HFF-Myc (cell line): ENCODE results near the gene ATP10A.

ENCODE experiments used
- DNase-seq: peaks from one replicate; pipeline ENCODE4 v3.0.0-alpha.2; 2011; ENCODE audit warnings: low read depth; ENCODE audit errors: extremely low read depth
- H3K4me3 ChIP-seq: replicated peaks from 2 replicates; pipeline ENCODE4 v1.5.1; 2011; ENCODE audit warnings: low read depth, mild to moderate bottlenecking, control low read depth, low read length
- TF ChIP-seq, protein P1 (sequence below): IDR thresholded peaks from 2 replicates; pipeline ENCODE4 v1.5.1; 2012; ENCODE audit warnings: mild to moderate bottlenecking, low read depth, low read length, control low read depth; ENCODE audit errors: missing control alignments

Gene ATP10A

DNA sequence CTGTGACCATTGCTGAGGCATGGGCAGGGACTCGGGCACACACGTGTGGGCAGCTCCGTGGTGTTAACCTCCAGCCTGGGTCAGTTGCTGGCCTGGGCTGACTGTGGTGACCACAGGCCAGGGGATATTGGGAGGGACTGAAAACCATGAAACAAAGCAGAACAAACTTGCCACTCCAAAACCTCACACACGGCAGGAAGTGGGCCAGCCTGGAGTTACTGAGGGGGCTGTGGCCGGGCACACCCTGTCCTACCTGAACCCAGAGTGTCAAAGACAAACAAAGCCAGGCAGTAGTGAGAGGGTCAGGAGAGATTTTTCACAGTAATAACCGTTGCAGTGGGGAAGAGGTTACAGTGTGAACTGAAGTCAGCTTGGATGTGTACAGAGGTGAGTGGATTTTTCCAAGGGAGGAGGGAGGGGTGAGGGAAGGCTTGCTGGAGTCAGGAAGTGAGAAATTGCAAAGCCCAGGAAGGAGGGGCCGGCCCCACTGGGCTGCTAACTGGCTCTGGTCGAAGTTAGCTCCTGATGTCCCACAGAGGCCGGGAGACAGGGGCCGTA is 40.0 kb upstream of the ATP10A start:
- H3K4me3 ChIP-seq: no peak overlapping the region
- TF ChIP-seq, protein P1, sequence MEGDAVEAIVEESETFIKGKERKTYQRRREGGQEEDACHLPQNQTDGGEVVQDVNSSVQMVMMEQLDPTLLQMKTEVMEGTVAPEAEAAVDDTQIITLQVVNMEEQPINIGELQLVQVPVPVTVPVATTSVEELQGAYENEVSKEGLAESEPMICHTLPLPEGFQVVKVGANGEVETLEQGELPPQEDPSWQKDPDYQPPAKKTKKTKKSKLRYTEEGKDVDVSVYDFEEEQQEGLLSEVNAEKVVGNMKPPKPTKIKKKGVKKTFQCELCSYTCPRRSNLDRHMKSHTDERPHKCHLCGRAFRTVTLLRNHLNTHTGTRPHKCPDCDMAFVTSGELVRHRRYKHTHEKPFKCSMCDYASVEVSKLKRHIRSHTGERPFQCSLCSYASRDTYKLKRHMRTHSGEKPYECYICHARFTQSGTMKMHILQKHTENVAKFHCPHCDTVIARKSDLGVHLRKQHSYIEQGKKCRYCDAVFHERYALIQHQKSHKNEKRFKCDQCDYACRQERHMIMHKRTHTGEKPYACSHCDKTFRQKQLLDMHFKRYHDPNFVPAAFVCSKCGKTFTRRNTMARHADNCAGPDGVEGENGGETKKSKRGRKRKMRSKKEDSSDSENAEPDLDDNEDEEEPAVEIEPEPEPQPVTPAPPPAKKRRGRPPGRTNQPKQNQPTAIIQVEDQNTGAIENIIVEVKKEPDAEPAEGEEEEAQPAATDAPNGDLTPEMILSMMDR: no peak
- no peak for DNase-seq

DNA sequence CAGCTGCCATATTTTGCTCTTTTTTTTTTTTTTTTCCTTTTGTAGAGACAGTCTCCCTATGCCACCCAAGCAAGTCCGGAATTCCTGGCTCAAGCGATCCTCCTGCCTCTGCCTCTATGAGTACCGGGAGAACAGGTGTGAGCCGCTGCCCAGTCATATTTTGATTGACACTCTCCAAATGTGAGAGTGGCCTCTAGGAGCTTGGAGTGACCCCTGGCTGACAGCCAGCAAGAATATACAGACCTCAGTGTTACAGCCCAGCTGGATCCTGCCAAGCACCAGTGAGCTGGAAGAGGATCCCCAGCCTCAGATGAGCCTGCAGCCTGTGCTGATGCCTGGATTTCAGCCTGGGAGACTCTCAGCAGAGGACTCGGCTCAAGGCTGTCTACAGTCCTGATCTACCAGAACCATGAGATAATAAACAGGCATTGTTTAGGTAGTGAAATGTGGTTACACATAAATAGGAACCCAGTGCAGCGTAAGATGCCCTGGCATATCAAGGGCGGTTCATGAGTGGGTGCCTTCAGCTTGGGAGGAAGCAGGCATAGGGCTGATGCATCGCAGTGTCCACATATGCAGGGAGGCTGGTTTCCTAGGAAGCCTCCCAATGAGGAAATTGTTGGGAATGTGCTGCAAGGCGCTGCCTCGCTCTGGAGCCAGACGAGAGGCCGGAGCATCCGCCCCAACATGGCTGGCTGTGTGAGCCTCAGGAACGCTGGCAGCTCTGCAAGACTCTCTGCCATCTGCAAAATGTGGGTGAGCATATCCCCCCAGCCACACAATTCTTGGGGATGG is 38.9 kb upstream of the ATP10A start:
- no peak for DNase-seq
- H3K4me3 ChIP-seq: no peak overlapping the region
- TF ChIP-seq, protein P1: no peak

DNA sequence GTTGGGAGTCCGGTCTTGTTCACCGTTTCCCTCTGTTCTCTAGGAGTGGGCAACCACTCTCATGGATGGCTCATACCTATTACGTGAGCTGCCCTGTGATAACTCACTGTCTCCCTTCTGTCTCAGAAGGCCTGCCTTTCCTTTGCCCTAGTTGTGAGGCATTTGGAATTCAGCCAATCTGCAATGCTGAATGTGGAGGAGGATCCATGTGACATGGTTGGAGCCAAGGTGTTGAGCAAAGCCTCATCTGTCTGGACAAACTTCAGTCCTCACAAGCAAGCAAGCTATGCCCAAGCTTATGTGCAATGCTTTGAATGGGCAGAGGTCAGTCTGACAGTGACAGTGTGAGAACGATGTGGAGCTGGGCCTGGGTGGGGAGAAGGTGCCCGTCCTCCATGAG is 37.8 kb upstream of the ATP10A start:
- TF ChIP-seq, protein P1: no peak
- H3K4me3 ChIP-seq: no peak overlapping the region
- no peak for DNase-seq

DNA sequence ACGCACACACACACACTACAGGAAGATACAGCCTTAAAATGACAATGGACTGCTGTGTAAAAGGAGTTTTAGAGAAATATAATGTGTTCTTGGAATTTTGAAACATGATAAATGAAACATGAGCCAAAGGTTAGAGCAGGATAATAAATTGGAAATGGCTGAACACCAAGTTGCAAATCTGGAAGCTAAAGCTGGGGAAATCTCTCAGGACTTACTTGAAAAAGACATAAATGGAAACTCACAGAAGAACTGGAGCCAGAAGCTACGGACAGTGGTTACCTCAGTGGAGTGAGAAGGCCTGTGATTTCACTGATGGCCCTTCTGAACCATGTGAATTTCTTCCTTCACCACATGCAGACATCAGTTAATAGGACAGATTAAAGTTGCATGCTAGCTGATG is 37.3 kb upstream of the ATP10A start:
- no peak overlapping the region for H3K4me3 ChIP-seq
- TF ChIP-seq, protein P1: no peak
- no peak for DNase-seq

DNA sequence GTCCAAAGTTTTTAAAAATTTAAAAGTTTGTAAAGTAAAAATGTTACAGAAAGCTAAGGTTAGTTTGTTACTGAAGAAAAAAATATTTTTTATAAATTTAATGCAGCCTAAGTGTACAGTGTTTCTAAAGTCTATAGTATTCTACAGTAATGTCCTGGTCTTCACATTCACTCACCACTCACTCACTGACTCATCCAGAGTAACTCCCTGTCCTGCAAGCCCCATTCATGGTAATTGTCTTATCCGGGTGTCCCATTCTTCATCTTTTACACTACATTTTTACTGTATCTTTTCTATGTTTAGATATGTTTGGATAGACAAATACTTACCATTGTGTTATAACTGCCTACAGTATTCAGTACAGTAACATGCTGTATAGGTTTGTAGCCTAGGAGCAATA is 36.7 kb upstream of the ATP10A start:
- DNase-seq: no peak
- H3K4me3 ChIP-seq: no peak overlapping the region
- TF ChIP-seq, protein P1: no peak

DNA sequence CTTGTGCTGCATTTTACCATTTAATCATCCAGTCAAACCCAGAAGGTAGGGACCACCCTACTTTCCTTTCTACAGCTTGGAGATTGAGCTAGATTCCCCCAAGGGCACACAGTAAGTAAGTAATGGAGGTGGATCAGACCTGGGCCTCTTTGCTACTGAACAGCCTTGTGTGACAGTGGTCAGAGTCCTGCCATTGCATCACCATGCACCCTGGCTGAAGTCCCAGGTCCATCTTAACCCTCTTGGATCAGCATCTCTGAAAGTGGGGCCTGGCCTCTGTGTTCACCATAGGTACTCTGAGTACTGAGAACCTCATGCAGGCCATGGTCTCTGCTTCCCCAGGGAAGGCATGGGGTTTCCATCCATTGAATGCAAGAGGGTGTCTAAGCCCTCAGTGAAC is 34.5 kb upstream of the ATP10A start:
- H3K4me3 ChIP-seq: no peak overlapping the region
- TF ChIP-seq, protein P1: no peak
- no peak for DNase-seq

DNA sequence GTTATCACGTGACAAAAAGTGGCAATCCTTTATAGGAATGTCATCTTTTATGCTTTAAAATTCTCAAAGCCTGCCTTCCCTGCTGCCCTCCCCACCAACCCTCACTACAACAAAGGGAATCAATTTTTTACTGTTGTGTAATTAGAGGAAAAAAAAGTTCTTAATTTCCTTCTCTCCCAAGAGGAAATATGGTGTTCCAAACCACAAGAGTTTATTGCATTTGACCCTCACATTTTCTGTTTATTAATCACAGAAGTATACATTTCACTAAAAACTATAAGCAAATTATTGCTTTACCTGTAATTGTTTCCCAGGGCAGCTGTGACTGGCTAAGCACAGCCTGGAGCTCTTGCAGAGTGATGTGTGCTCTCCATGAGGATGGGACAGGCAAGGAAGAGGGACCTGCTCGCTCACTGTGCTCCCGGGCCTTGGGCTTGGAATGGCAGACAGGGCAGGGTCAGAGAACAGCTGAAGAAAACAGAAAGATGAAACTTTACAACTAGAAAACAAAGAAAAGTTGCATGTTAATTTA is 31.3 kb upstream of the ATP10A start:
- TF ChIP-seq, protein P1: no peak
- H3K4me3 ChIP-seq: no peak overlapping the region
- no peak for DNase-seq
